ENCODE results near the gene RIPPLY2.
"Not testable (repeated sequence)": the region's sequence is repeated elsewhere in the genome, so short reads cannot be mapped to it uniquely, and the experiment has no call there.

Gene RIPPLY2

GRCh38 chr6:83860359-83860755, 7.2 kb downstream of the RIPPLY2 start:
- no peak for DNase-seq (ENCODE audit: low spot score)

DNA sequence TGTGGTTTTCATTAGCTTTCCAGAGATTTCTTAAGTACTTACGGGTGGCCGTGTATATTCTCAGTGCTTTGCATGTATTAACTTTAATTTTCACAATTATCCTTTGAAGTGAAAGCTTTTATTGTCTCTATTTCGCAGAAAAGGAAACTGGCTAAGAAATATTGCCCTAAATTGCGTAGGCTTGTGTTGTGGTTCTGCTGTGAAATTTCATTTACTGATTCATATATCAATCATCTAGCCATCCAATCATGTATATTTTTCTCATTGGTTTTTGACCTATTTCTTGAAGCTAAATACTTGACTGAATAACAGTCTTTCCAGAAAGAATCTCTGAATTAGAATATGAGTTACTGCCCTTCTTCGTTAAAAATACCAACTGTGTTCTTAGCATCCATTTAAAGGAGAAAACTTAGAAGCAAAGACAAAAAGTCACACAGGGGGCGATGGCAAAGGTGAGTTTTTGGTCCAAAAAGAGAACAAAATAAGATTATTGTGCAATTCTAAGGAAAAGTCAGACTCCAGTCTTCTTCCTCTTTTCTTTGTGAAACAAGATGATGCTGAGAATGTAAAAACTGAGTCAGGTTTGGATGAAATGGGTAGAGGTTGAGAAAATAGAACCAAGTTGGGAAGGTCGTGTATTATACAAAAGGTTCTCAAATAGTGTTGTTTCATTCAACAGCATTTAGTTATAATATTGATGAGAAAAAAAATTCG, 7.8 kb downstream of the RIPPLY2 start:
- DNase-seq (ENCODE audit: low spot score) = peak; percentile 7

DNA sequence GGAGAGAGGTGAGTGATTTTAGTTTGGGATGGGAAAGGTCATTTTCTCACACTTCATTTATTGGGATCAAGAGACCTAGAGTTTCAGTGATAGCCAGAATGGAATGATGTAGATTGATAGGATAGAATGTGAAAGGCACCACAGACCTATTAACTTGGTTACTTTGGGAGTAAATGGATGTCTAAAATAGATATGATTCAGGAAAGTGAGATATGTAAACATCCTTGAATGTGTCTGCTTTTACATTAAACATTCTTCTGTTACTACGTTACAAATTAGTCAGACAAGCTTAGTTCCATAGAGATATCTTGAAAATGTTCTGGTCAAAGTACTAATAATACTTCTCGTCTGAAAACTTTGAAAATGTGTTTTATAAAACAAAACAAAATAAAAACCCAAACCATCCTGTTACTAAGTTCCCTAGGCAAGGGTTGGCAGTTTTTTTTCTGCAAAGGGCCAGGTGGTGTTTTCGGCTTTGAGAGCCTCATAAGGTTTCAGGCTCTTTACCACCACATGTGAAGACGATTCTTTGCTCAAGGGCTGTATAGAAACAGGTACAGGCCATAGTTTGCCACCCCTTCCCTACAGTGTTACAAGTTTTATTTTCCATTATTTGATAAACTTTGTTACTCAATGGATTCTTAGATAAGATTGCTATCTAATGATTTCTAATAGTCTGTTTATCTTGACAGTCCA, 9.8 kb downstream of the RIPPLY2 start:
- DNase-seq (ENCODE audit: low spot score) = no peak

GRCh38 chr6:83867043-83867442, 13.9 kb downstream of the RIPPLY2 start:
- DNase-seq (ENCODE audit: low spot score) = no peak

- peak; percentile 93 for DNase-seq (ENCODE audit: low spot score)
Measured at GRCh38 chr6:83867527-83868161, 14.5 kb downstream of the RIPPLY2 start.

- DNase-seq (ENCODE audit: low spot score) = peak; percentile 85
Measured at GRCh38 chr6:83868639-83869038, 15.5 kb downstream of the RIPPLY2 start.

DNA sequence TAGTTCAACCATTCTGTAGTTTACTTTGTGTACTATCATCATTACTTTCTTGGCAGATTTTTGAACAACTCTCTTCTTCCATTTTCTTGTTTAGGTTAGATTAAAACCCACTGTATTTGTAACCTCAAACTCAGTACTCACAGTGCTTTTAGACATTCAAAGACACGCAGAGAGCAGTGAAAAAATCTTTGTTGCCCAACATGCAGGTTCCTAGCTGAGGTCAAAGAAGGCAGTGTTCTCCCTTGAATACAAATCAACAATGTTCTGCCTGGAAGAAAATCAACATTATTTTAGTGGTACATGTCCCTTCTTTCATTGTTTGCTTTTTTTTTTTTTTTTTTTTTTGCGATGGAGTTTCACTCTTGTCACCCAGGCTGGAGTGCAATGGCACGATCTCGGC, 17.5 kb downstream of the RIPPLY2 start:
- no peak for DNase-seq (ENCODE audit: low spot score)

DNA sequence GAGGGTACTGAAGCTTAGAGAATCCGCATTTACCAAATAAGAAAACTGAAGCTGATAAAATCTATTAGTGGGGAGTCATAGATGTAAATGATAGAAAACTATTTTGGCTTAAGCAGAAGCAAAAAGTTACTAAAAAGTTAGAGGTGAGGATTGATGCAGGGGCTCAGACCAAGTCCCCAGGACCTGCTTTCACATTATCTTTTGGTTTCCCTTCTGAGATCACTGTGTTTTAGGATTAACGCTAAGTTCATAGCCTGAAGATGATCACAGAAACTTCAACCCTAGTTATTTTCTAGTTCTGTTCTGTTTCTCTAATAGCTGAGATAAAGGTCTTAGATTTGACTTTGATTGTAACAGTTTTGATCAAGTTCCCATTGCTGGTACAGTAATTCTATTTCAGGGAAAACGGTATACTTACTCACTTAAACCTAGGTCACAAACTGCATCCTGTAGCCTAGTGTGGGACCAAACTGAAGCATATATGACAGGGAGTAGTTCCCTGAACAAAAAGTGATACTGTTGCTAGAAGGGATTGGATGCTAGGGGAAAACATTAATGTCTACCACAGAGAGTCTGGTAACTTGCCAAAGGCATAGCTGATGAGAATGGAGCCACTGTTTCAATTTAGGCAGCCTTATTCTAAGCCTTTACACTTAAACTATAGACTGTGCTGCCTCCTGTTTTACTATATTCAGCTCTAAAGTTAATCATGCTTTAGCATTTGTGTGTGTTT, 19.4 kb downstream of the RIPPLY2 start:
- DNase-seq (ENCODE audit: low spot score) = no peak

DNA sequence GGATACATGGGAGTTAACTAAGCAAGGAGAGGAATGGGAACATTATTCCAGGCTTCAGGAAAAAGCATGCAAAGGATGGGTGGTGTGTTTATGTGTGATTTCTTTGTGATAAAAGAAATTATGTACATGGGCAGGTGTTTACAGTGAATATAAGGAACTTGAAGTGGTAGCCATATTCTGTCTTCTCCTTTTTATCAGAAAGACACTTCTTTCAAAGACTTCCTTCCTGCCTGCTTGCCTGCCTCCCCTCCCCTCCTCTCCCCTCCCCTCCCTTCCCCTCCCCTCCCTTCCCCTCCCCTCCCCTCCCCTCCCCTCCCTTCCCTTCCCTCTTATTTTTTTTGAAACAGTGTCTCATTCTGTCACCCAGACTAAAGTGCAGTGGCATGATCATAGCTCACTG, 20.7 kb downstream of the RIPPLY2 start:
- no peak for DNase-seq (ENCODE audit: low spot score)

GRCh38 chr6:83875843-83876242, 22.7 kb downstream of the RIPPLY2 start:
- DNase-seq (ENCODE audit: low spot score) = no peak

GRCh38 chr6:83878902-83879644, 25.9 kb downstream of the RIPPLY2 start:
- DNase-seq (ENCODE audit: low spot score) = no peak

GRCh38 chr6:83879746-83880145, 26.6 kb downstream of the RIPPLY2 start:
- DNase-seq (ENCODE audit: low spot score) = no peak

DNA sequence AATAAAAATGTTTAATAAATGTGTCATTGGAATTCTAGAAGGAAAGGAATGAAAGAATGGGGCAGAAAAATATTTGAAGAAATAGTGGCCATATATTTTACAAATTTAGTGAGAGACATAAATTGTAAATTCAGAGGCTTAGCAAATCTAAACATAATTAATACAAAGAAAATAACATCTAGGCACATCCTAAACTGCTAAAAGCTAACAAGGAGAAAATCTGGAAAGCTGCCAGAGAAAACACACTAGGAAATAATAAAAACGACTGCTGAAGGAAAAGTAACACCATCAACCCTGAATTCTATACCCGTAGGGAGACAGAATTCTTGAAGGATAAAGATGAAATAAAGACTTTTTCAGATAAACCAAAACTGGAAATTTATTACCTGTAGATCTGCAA, 30.1 kb downstream of the RIPPLY2 start:
- no peak for DNase-seq (ENCODE audit: low spot score)

- DNase-seq (ENCODE audit: low spot score) = peak; percentile 87
Measured at GRCh38 chr6:83884523-83884922, 31.4 kb downstream of the RIPPLY2 start.

GRCh38 chr6:83885984-83886383, 32.8 kb downstream of the RIPPLY2 start:
- no peak for DNase-seq (ENCODE audit: low spot score)

- DNase-seq (ENCODE audit: low spot score) = no peak
Measured at GRCh38 chr6:83889621-83890020, 36.5 kb downstream of the RIPPLY2 start.

- no peak for DNase-seq (ENCODE audit: low spot score)
Measured at GRCh38 chr6:83890520-83890919, 37.4 kb downstream of the RIPPLY2 start.

DNA sequence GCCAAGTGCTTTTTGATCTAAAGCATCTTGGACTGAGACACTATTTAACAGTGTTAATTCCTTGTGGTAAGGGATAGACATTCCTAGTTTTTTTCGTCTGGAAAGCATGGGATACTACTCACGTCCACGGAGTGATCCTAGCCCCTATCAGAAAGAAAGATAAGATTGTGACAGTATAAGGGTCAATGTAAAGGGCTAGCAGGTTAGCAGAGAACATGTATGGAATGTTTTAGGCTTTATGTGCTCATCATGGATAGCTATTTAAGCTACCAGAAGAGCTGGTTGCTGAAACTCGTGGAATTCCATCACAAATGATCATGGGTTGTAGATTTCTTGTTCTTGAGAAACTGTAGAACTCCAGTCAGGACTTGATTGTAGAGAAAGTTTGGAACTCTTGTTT, 38.4 kb downstream of the RIPPLY2 start:
- DNase-seq (ENCODE audit: low spot score) = no peak

- DNase-seq (ENCODE audit: low spot score) = no peak
Measured at GRCh38 chr6:83893024-83893423, 39.9 kb downstream of the RIPPLY2 start.

- DNase-seq (ENCODE audit: low spot score) = not testable (repeated sequence)
Measured at GRCh38 chr6:83897094-83897493, 43.9 kb downstream of the RIPPLY2 start.

DNA sequence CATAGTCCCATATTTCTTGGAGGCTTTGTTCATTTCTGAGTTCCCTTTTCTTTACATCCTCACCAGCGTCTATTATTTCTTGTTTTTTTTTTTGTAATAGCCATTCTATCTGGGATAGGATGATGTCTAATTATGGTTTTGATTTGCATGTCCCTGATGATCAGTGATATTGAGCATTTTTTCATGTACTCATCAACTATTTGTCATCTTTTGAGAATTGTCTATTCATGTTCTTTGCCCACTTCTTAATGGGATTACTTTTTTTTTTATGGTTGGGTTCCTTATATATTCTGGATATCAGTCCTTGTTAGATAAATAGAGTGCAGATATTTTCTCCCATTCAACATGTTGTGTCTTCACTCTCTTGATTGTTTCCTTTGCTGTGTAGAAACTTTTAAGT, 48.5 kb downstream of the RIPPLY2 start:
- no peak for DNase-seq (ENCODE audit: low spot score)

DNA sequence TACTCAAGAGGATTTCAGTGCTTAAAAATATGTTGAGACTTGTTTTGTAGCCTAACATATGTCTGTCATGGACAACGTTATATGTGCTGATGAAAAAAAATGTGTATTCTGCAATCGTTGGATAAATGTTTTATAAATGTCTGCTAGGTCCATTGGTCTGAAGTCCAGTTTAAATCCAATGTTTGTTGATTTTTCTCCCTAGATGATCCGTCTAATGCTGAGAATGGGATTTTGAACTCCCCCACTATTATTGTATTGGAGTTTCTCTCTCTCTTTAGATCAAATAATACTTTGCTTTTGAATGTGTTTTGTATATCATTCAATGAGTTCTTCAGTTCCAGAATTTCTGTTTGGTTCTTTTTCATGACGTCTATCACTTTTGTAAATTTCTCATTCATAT, 51.2 kb downstream of the RIPPLY2 start:
- DNase-seq (ENCODE audit: low spot score) = no peak
